Hematopoietic multipotent progenitor cell treated with erythropoietin and hydrocortisone succinate and interleukin-3 and kit ligand, for 8 days (in vitro differentiated cells): ENCODE data around the gene TATDN2.
"Not testable (repeated sequence)": the region's sequence is repeated elsewhere in the genome, so short reads cannot be mapped to it uniquely, and the experiment has no call there.

Source experiments
- DNase-seq: peaks from one replicate; pipeline ENCODE4 v3.0.0-alpha.2; 2015

The TATDN2 gene

GRCh38 chr3:10294030-10294586, 45.8 kb downstream of the TATDN2 start:
- no peak for DNase-seq

GRCh38 chr3:10298064-10298463, 49.8 kb downstream of the TATDN2 start:
- not testable (repeated sequence) for DNase-seq

- DNase-seq, result no peak
Observed at GRCh38 chr3:10299175-10299574, 50.9 kb downstream of the TATDN2 start.

- DNase-seq, result no peak
Observed at GRCh38 chr3:10299679-10300078, 51.4 kb downstream of the TATDN2 start.

GRCh38 chr3:10300087-10300486, 51.8 kb downstream of the TATDN2 start:
- DNase-seq, result no peak

GRCh38 chr3:10303105-10303504, 54.8 kb downstream of the TATDN2 start:
- DNase-seq, result no peak

- no peak for DNase-seq
Observed at GRCh38 chr3:10303785-10304184, 55.5 kb downstream of the TATDN2 start.

- no peak for DNase-seq
Observed at GRCh38 chr3:10304905-10305304, 56.6 kb downstream of the TATDN2 start.

- DNase-seq, result no peak
Observed at GRCh38 chr3:10305331-10305902, 57.2 kb downstream of the TATDN2 start.

- no peak for DNase-seq
Observed at GRCh38 chr3:10306156-10306555, 57.9 kb downstream of the TATDN2 start.

GRCh38 chr3:10308678-10309077, 60.4 kb downstream of the TATDN2 start:
- DNase-seq, result no peak

- DNase-seq, result no peak
Observed at GRCh38 chr3:10309736-10310135, 61.5 kb downstream of the TATDN2 start.

GRCh38 chr3:10310578-10310977, 62.3 kb downstream of the TATDN2 start:
- DNase-seq, result no peak

GRCh38 chr3:10311710-10312109, 63.5 kb downstream of the TATDN2 start:
- no peak for DNase-seq

- DNase-seq, result no peak
Observed at GRCh38 chr3:10312391-10312790, 64.1 kb downstream of the TATDN2 start.

- DNase-seq, result no peak
Observed at GRCh38 chr3:10312861-10313260, 64.6 kb downstream of the TATDN2 start.

- DNase-seq, result no peak
Observed at GRCh38 chr3:10315101-10315500, 66.8 kb downstream of the TATDN2 start.

GRCh38 chr3:10315771-10316344, 67.6 kb downstream of the TATDN2 start:
- no peak for DNase-seq

GRCh38 chr3:10317311-10317960, 69.2 kb downstream of the TATDN2 start:
- DNase-seq, result no peak

GRCh38 chr3:10317961-10318350, 69.7 kb downstream of the TATDN2 start:
- no peak for DNase-seq

GRCh38 chr3:10319251-10319650, 71.0 kb downstream of the TATDN2 start:
- no peak for DNase-seq

GRCh38 chr3:10319804-10320203, 71.5 kb downstream of the TATDN2 start:
- no peak for DNase-seq

GRCh38 chr3:10320320-10320677, 72.0 kb downstream of the TATDN2 start:
- DNase-seq, result no peak

- DNase-seq, result no peak
Observed at GRCh38 chr3:10321630-10322351, 73.5 kb downstream of the TATDN2 start.
